C4-2B (cell line): ENCODE data around the gene KIF18A.

Experiments
- H3K27ac ChIP-seq: fragments of 450-650 bp; 2 replicates; pipeline ENCODE4 v1.5.1; 2017
- CTCF ChIP-seq: fragments of 450-650 bp; conservative IDR thresholded peaks from 2 replicates; pipeline ENCODE4 v1.5.1; 2017; ENCODE audit warnings: mild to moderate bottlenecking
- ZFX ChIP-seq: fragments of 450-650 bp; IDR thresholded peaks from 2 replicates; pipeline ENCODE4 v1.6.1; 2017

KIF18A gene

GRCh38 chr11:28072321-28072720 is 35.6 kb downstream of the KIF18A start:
- TF ChIP-seq ZFX = no peak
- TF ChIP-seq CTCF = no peak
- H3K27ac ChIP-seq = no peak overlapping the region

DNA sequence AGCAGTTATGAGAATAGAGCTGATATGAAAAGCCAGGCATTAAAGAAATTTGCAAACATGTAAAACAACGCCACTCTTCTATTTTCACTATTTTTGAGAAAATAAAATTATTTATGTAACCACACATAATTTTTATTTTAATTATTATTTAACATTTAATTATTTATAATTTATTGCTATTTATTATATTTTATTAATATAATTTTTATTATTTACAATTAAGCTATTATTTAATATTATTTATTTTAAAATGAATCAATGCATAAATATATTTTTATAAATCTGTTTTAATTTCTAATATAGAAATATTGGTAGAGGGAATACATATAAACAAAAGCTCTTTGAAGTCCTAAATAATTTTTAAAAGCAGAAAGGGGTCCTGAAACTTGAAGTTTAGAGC is 36.7 kb downstream of the KIF18A start:
- no peak for TF ChIP-seq CTCF
- no peak for TF ChIP-seq ZFX
- no peak overlapping the region for H3K27ac ChIP-seq

- TF ChIP-seq ZFX (no peak), CTCF (no peak)
- H3K27ac ChIP-seq = no peak overlapping the region
Observed at GRCh38 chr11:28058333-28058732, 49.6 kb downstream of the KIF18A start.

DNA sequence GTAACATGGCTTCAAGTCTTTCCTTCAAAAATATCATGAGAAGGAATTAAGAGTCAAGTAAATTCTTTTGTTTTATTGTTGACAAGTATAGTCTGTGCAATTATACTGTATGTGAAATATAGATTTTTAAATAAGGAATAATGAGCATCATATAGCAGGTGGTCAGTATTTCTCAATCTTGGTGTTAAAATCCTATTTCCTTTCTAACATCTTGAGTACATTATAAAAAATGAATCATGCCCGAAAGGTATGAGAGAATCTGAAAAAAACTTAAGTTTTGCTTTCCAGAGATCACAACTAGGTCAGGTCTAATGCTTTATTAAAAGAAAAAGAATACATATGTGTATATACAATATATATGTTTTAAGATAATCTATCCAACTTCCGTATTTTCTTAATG is 53.1 kb downstream of the KIF18A start:
- H3K27ac ChIP-seq = no peak overlapping the region
- no peak for TF ChIP-seq ZFX
- TF ChIP-seq CTCF = no peak

- TF ChIP-seq ZFX = no peak
- no peak for TF ChIP-seq CTCF
- no peak overlapping the region for H3K27ac ChIP-seq
Observed at GRCh38 chr11:28049338-28050216, 58.4 kb downstream of the KIF18A start.

GRCh38 chr11:28048812-28049211 is 59.1 kb downstream of the KIF18A start:
- no peak overlapping the region for H3K27ac ChIP-seq
- no peak for TF ChIP-seq CTCF
- TF ChIP-seq ZFX = no peak

DNA sequence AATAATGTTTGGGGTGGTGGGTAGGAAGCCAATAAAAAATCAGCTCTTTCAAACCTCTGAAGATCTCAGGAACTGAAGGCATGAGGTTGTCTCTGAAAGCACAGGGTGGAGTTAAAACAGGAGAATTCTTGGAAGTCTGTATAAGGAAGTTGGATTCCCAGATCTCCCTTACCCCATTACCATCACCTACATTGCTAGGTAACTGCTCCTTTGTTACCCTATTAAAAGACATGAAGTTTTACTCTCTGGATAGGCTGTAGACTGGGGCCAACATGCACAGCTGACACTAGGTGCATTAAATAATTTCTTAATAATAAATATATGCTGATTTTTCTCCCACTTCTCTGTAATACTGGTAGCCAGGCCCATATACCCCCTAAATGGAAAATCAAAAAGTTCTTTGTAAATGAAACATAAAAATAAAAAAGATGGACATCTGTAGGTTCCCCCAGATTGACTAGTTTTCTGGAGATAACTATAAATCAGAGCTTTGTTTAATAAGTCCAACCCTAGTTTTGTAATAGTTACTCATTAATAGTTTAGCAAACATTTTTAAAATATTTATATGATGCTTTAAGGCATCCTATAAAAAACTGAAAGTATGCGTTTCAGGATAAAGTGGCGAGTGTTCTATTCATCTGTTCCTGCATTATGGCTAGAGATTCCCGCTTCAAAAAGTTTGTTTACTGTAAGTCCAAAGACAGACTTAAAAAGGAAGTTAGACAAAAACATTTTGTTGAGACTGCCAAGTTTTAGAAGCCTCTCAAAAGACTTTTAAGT is 63.8 kb downstream of the KIF18A start:
- TF ChIP-seq ZFX (no peak), CTCF (no peak)
- H3K27ac ChIP-seq = no peak overlapping the region
